HCT116 (cell line): ENCODE data around the gene HNRNPA2B1. TPM values are rescaled to one million over a fixed set of nuclear protein-coding genes. Genes with fewer than 3 reads are reported as not detected.
A peak's percentile ranks its signal among the peaks of the same experiment; 100 is the strongest.

Experiments
- ATAC-seq: fragments of 200-7000 bp; cut with Tn5 transposase; 2 replicates; pipeline ENCODE4 v1.9.1; 2020; ENCODE audit warnings: mild to moderate bottlenecking, moderate library complexity
- BruUV-seq: library from RNA; stranded (reverse); fragments of 400-500 nt; replicated peaks from 2 replicates; lab custom pipeline; 2021; lab: Mats Ljungman, UMichigan
- CTCF ChIA-PET: fragments of 300-600 bp; sonication (Branson Sonifier 250); formaldehyde crosslinking; loops from one replicate; lab custom pipeline; 2021; ENCODE audit warnings: antibody characterized with exemption; lab: Charles Lee
- POLR2A ChIA-PET: fragments of 300-600, 350-600 bp; sonication (Branson Sonifier 250); formaldehyde crosslinking; loops from one replicate; lab custom pipeline; 2021; ENCODE audit warnings: antibody characterized with exemption; lab: Charles Lee
- RAD21 ChIA-PET, 2 experiments: fragments of 300-600 bp; sonication (Branson Sonifier 250); formaldehyde crosslinking; loops; one replicate each; lab custom pipeline; 2023; ENCODE audit warnings: low total read pairs in 2 of 2; ENCODE audit not compliant: uncharacterized antibody in 2 of 2, unreplicated experiment in 2 of 2, low non-redundant PET in 1 of 2; lab: Charles Lee
- DNase-seq: peaks from one replicate; pipeline ENCODE4 v3.0.0-alpha.2; 2010; ENCODE audit warnings: low read depth, low spot score
- H2AFZ ChIP-seq: fragments of 200-600 bp; shearing (Covaris generic), sonication (generic); 2 replicates; pipeline ENCODE4 v1.6.1; 2017; ENCODE audit warnings: low read depth, mixed run types, mixed read lengths, antibody characterized with exemption, low read length; ENCODE audit not compliant: poor library complexity, severe bottlenecking
- H3K27ac ChIP-seq: 2 replicates; pipeline ENCODE4 v1.5.1; 2012; ENCODE audit warnings: low read depth, low read length
- H3K27me3 ChIP-seq: fragments of 200-600 bp; sonication (generic); 2 replicates; pipeline ENCODE4 v1.6.1; 2016; ENCODE audit warnings: mixed run types, low read length, mixed read lengths; ENCODE audit not compliant: insufficient read depth
- H3K36me3 ChIP-seq, 2 experiments: fragments of 200-500 bp in 1 of 2; fragments of 200-600 bp in 1 of 2; sonication (Bioruptor generic) in 1 of 2; sonication (generic) in 1 of 2; 2 replicates each; pipeline versions ENCODE4 v1.5.1 to v1.6.1; 2014 to 2016; ENCODE audit warnings: low read length in 2 of 2, inconsistent platforms in 1 of 2, mixed read lengths in 1 of 2, mixed run types in 1 of 2; ENCODE audit not compliant: insufficient read depth in 2 of 2, control insufficient read depth in 1 of 2
- H3K4me1 ChIP-seq, 2 experiments: fragments of 200-600 bp in 1 of 2; sonication (generic) in 1 of 2; 2 replicates each; pipeline versions ENCODE4 v1.5.1 to v1.6.1; 2012 to 2017; ENCODE audit warnings: low read length in 2 of 2, inconsistent platforms in 1 of 2, mild to moderate bottlenecking in 1 of 2, mixed read lengths in 1 of 2, mixed run types in 1 of 2, moderate library complexity in 1 of 2; ENCODE audit not compliant: insufficient read depth in 2 of 2, control insufficient read depth in 1 of 2
- H3K4me2 ChIP-seq: fragments of 200-600 bp; sonication (generic); 2 replicates; pipeline ENCODE4 v1.6.1; 2017; ENCODE audit warnings: mixed run types, low read length, mixed read lengths
- H3K4me3 ChIP-seq, 2 experiments: fragments of 200-600 bp in 1 of 2; sonication (generic) in 1 of 2; replicated peaks in 1 of 2; 2 replicates each; pipeline ENCODE4 v1.5.1; 2011 to 2016; ENCODE audit warnings: low read length in 2 of 2, control low read depth in 1 of 2, low read depth in 1 of 2, mild to moderate bottlenecking in 1 of 2, mixed read lengths in 1 of 2, mixed run types in 1 of 2
- H3K79me2 ChIP-seq: fragments of 200-600 bp; sonication (generic); 2 replicates; pipeline ENCODE4 v1.6.1; 2017; ENCODE audit warnings: mild to moderate bottlenecking, mixed run types, low read length, moderate library complexity, mixed read lengths; ENCODE audit not compliant: insufficient read depth
- H3K9ac ChIP-seq: fragments of 200-600 bp; sonication (generic); 2 replicates; pipeline ENCODE4 v1.6.1; 2016; ENCODE audit warnings: low read length, mixed read lengths
- H3K9me2 ChIP-seq: fragments of 200-600 bp; sonication (generic), shearing (Covaris generic); 2 replicates; pipeline ENCODE4 v1.6.1; 2017; ENCODE audit warnings: mixed run types, mild to moderate bottlenecking, moderate library complexity; ENCODE audit not compliant: insufficient read depth
- H3K9me3 ChIP-seq, 2 experiments: fragments of 200-500 bp in 1 of 2; fragments of 200-600 bp in 1 of 2; sonication (Bioruptor generic) in 1 of 2; sonication (generic) in 1 of 2; 2 replicates each; pipeline ENCODE4 v1.6.1; 2014 to 2017; ENCODE audit warnings: low read length in 2 of 2, mixed read lengths in 2 of 2, inconsistent platforms in 1 of 2, low read depth in 1 of 2, mild to moderate bottlenecking in 1 of 2, mixed run types in 1 of 2, moderate library complexity in 1 of 2; ENCODE audit not compliant: control insufficient read depth in 1 of 2, insufficient read depth in 1 of 2
- H4K20me1 ChIP-seq: fragments of 200-600 bp; sonication (generic), shearing (Covaris generic); 2 replicates; pipeline ENCODE4 v1.6.1; 2017; ENCODE audit warnings: mixed run types, mild to moderate bottlenecking, moderate library complexity; ENCODE audit not compliant: insufficient read depth
- CBX3 ChIP-seq: IDR thresholded peaks from 2 replicates; pipeline ENCODE4 v1.6.1; 2012; ENCODE audit warnings: low read depth
- CEBPB ChIP-seq: IDR thresholded peaks from 2 replicates; pipeline ENCODE4 v1.6.1; 2012; ENCODE audit warnings: low read depth
- EGR1 ChIP-seq: IDR thresholded peaks from 2 replicates; pipeline ENCODE4 v1.6.1; 2012; ENCODE audit warnings: low read depth
- ELF1 ChIP-seq: IDR thresholded peaks from 2 replicates; pipeline ENCODE4 v1.6.1; 2012; ENCODE audit warnings: low read depth, borderline replicate concordance
- EZH2 ChIP-seq: fragments of 200-600 bp; sonication (generic); IDR thresholded peaks from 2 replicates; pipeline ENCODE4 v1.6.1; 2017; ENCODE audit warnings: antibody characterized with exemption, mixed run types
- EZH2phosphoT487 ChIP-seq: fragments of 200-600 bp; IDR thresholded peaks from 2 replicates; pipeline ENCODE4 v1.6.1; 2018; ENCODE audit warnings: antibody characterized with exemption, borderline replicate concordance
- FOSL1 ChIP-seq: IDR thresholded peaks from 2 replicates; pipeline ENCODE4 v1.6.1; 2012; ENCODE audit warnings: low read depth
- JUND ChIP-seq: IDR thresholded peaks from 2 replicates; pipeline ENCODE4 v1.6.1; 2012
- RAD21 ChIP-seq: IDR thresholded peaks from 2 replicates; pipeline ENCODE4 v1.6.1; 2012; ENCODE audit warnings: low read depth, mild to moderate bottlenecking
- SP1 ChIP-seq: IDR thresholded peaks from 2 replicates; pipeline ENCODE4 v1.6.1; 2012; ENCODE audit warnings: low read depth
- SRF ChIP-seq: IDR thresholded peaks from 2 replicates; pipeline ENCODE4 v1.6.1; 2012; ENCODE audit warnings: low read depth
- TCF7L2 ChIP-seq: IDR thresholded peaks from 2 replicates; pipeline ENCODE4 v1.7.0; 2011; ENCODE audit warnings: borderline replicate concordance, inconsistent platforms; ENCODE audit not compliant: insufficient read depth, insufficient read length; ENCODE audit errors: extremely low read depth
- ZFX ChIP-seq: fragments of 450-650 bp; IDR thresholded peaks from 2 replicates; pipeline ENCODE4 v1.6.1; 2017
- ZNF274 ChIP-seq: fragments of 200-500 bp; sonication (Bioruptor generic); IDR thresholded peaks from 2 replicates; pipeline ENCODE4 v1.6.1; 2014; ENCODE audit warnings: mild to moderate bottlenecking, low read depth, low read length, inconsistent platforms
- intact Hi-C: fragments of 100-400 bp; cut with micrococcal nuclease; formaldehyde crosslinking; loops from 2 replicates; pipeline ENCODE4 v1.10.0; 2022
- total RNA-seq: library from RNA; stranded (reverse); gene quantifications from one replicate; pipeline ENCODE4 v1.2.1, GENCODE V29; 2021; ENCODE audit not compliant: unreplicated experiment
- TF ChIP-seq, protein P1 (sequence below): IDR thresholded peaks from 2 replicates; pipeline ENCODE4 v1.6.1; 2012
- TF ChIP-seq, protein P2 (sequence below), 3 experiments: fragments of 200-600 bp in 1 of 3; sonication (generic) in 1 of 3; IDR thresholded peaks in 2 of 3; conservative IDR thresholded peaks in 1 of 3; 2 replicates each; pipeline ENCODE4 v1.5.1; 2012 to 2017; ENCODE audit warnings: low read depth in 2 of 3, low read length in 2 of 3, antibody characterized with exemption in 1 of 3, borderline replicate concordance in 1 of 3, control low read depth in 1 of 3, mild to moderate bottlenecking in 1 of 3, mixed read lengths in 1 of 3, mixed run types in 1 of 3, moderate library complexity in 1 of 3; ENCODE audit not compliant: insufficient read depth in 1 of 3
- TF ChIP-seq, protein P3 (sequence below): IDR thresholded peaks from 2 replicates; pipeline ENCODE4 v1.6.1; 2011; ENCODE audit warnings: mild to moderate bottlenecking, low read length, moderate library complexity; ENCODE audit not compliant: insufficient replicate concordance; ENCODE audit errors: extremely low read depth
- TF ChIP-seq, protein P4 (sequence below): IDR thresholded peaks from 2 replicates; pipeline ENCODE4 v1.6.1; 2012
- TF ChIP-seq, protein P5 (sequence below): IDR thresholded peaks from 2 replicates; pipeline ENCODE4 v1.6.1; 2012; ENCODE audit warnings: low read depth

Gene HNRNPA2B1
- total RNA-seq, 1 experiment from 2014 or later: 870 TPM

DNA sequence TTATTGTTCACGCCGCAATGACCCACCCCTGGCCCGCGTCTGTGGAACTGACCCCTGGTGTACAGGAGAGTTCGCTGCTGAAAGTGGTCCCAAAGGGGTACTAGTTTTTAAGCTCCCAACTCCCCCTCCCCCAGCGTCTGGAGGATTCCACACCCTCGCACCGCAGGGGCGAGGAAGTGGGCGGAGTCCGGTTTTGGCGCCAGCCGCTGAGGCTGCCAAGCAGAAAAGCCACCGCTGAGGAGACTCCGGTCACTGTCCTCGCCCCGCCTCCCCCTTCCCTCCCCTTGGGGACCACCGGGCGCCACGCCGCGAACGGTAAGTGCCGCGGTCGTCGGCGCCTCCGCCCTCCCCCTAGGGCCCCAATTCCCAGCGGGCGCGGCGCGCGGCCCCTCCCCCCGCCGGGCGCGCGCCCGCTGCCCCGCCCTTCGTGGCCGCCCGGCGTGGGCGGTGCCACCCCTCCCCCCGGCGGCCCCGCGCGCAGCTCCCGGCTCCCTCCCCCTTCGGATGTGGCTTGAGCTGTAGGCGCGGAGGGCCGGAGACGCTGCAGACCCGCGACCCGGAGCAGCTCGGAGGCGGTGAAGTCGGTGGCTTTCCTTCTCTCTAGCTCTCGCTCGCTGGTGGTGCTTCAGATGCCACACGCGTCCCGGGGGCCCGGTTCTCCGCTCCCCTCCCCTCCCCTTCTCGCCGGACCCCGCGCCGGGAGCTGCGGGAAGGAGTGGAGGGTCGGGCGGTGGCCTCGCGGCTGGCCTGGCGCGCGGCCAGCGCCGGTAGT lies 887 bp upstream of the HNRNPA2B1 start, which contains the start of gene CBX3:
Gene CBX3 (plus strand): TSS at position 499 of the 772 bp plus-strand sequence. CDS start 1,254 bp downstream, outside the sequence.
- Histone ChIP-seq H4K20me1 (peaks cover 63% of the 10 kb centered on the region), H3K27me3 (no peaks in the 10 kb centered on the region), H3K4me2 (peak within 1 kb of the TSS; percentile 81), H3K4me3 (peak within 1 kb of the TSS; percentile 68 to 93), H2AFZ (no peak within 1 kb of the TSS), H3K9ac (peak within 1 kb of the TSS; percentile 84), H3K9me3 (no peaks in the 10 kb centered on the region), H3K27ac (peak within 1 kb of the TSS; percentile 97), H3K4me1 (peaks cover 13 to 39% of the 10 kb centered on the region in 2 experiments), H3K9me2 (no peaks in the 10 kb centered on the region), H3K36me3 (peaks cover 42 to 65% of the 10 kb centered on the region in 2 experiments), H3K79me2 (peaks cover 90% of the 10 kb centered on the region)
- DNase-seq: peak; percentile 69
- ChIA-PET CTCF (interaction anchor here (1.7 kb wide), 1 partner anchor 110 kb away, joined by 5 read pairs; no protein-coding TSS in a partner anchor), POLR2A (interaction anchor here (0.5 to 1.6 kb wide), 5 partner anchors 13 to 307 kb away, joined by 3 to 7 read pairs (median 3); no protein-coding TSS in a partner anchor), RAD21 (no interaction called here)
- no TSS peak for BruUV-seq
- intact Hi-C loops: loop anchor here (5.0 to 10.0 kb wide), 3 partner anchors 73 to 961 kb away; no protein-coding TSS in a partner anchor
- peak; percentile 61 for ATAC-seq
- TF ChIP-seq CBX3: no peak
- TF ChIP-seq FOSL1: no peak
- no peak for TF ChIP-seq RAD21
- TF ChIP-seq EGR1: peak; percentile 83
- no peak for TF ChIP-seq SP1
- TF ChIP-seq, protein P1, sequence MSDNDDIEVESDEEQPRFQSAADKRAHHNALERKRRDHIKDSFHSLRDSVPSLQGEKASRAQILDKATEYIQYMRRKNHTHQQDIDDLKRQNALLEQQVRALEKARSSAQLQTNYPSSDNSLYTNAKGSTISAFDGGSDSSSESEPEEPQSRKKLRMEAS: peak; percentile 63
- TF ChIP-seq, protein P2, sequence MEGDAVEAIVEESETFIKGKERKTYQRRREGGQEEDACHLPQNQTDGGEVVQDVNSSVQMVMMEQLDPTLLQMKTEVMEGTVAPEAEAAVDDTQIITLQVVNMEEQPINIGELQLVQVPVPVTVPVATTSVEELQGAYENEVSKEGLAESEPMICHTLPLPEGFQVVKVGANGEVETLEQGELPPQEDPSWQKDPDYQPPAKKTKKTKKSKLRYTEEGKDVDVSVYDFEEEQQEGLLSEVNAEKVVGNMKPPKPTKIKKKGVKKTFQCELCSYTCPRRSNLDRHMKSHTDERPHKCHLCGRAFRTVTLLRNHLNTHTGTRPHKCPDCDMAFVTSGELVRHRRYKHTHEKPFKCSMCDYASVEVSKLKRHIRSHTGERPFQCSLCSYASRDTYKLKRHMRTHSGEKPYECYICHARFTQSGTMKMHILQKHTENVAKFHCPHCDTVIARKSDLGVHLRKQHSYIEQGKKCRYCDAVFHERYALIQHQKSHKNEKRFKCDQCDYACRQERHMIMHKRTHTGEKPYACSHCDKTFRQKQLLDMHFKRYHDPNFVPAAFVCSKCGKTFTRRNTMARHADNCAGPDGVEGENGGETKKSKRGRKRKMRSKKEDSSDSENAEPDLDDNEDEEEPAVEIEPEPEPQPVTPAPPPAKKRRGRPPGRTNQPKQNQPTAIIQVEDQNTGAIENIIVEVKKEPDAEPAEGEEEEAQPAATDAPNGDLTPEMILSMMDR (IDR thresholded peaks at IDR 0.05 in 2 of 3, conservative IDR thresholded peaks at IDR 0.05 in 1 of 3; ENCODE audit: borderline replicate concordance in 1 of 3, insufficient read depth in 1 of 3, low read depth in 2 of 3, low read length in 2 of 3): no peak
- TF ChIP-seq ZNF274: no peak
- TF ChIP-seq EZH2: no peak
- TF ChIP-seq EZH2phosphoT487: no peak
- no peak for TF ChIP-seq ELF1
- TF ChIP-seq, protein P3, sequence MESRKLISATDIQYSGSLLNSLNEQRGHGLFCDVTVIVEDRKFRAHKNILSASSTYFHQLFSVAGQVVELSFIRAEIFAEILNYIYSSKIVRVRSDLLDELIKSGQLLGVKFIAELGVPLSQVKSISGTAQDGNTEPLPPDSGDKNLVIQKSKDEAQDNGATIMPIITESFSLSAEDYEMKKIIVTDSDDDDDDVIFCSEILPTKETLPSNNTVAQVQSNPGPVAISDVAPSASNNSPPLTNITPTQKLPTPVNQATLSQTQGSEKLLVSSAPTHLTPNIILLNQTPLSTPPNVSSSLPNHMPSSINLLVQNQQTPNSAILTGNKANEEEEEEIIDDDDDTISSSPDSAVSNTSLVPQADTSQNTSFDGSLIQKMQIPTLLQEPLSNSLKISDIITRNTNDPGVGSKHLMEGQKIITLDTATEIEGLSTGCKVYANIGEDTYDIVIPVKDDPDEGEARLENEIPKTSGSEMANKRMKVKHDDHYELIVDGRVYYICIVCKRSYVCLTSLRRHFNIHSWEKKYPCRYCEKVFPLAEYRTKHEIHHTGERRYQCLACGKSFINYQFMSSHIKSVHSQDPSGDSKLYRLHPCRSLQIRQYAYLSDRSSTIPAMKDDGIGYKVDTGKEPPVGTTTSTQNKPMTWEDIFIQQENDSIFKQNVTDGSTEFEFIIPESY: no peak
- TF ChIP-seq SRF: no peak
- TF ChIP-seq CEBPB: no peak
- no peak for TF ChIP-seq ZFX
- TF ChIP-seq, protein P4, sequence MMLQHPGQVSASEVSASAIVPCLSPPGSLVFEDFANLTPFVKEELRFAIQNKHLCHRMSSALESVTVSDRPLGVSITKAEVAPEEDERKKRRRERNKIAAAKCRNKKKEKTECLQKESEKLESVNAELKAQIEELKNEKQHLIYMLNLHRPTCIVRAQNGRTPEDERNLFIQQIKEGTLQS: no peak
- no peak for TF ChIP-seq JUND
- TF ChIP-seq, protein P5, sequence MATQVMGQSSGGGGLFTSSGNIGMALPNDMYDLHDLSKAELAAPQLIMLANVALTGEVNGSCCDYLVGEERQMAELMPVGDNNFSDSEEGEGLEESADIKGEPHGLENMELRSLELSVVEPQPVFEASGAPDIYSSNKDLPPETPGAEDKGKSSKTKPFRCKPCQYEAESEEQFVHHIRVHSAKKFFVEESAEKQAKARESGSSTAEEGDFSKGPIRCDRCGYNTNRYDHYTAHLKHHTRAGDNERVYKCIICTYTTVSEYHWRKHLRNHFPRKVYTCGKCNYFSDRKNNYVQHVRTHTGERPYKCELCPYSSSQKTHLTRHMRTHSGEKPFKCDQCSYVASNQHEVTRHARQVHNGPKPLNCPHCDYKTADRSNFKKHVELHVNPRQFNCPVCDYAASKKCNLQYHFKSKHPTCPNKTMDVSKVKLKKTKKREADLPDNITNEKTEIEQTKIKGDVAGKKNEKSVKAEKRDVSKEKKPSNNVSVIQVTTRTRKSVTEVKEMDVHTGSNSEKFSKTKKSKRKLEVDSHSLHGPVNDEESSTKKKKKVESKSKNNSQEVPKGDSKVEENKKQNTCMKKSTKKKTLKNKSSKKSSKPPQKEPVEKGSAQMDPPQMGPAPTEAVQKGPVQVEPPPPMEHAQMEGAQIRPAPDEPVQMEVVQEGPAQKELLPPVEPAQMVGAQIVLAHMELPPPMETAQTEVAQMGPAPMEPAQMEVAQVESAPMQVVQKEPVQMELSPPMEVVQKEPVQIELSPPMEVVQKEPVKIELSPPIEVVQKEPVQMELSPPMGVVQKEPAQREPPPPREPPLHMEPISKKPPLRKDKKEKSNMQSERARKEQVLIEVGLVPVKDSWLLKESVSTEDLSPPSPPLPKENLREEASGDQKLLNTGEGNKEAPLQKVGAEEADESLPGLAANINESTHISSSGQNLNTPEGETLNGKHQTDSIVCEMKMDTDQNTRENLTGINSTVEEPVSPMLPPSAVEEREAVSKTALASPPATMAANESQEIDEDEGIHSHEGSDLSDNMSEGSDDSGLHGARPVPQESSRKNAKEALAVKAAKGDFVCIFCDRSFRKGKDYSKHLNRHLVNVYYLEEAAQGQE: no peak
- TF ChIP-seq TCF7L2: peak; percentile 25
